Smooth muscle cell (in vitro differentiated cells): ENCODE data around the gene NTMT1. TPM values are rescaled to one million over a fixed set of nuclear protein-coding genes. Genes with fewer than 3 reads are reported as not detected.
A peak's percentile ranks its signal among the peaks of the same experiment; 100 is the strongest.

Source experiments
- DNase-seq: peaks from one replicate; lab custom pipeline; 2025; ENCODE audit not compliant: unreplicated experiment; lab: John Stamatoyannopoulos, UW
- H2AFZ ChIP-seq: fragments of 200-600 bp; sonication (generic); 2 replicates; pipeline ENCODE4 v1.6.0; 2016; ENCODE audit warnings: antibody characterized with exemption, low read depth, mild to moderate bottlenecking
- H3F3A ChIP-seq: fragments of 200-600 bp; sonication (generic); 2 replicates; pipeline ENCODE4 v1.6.0; 2017; ENCODE audit warnings: antibody characterized with exemption, low read depth
- H3K27ac ChIP-seq: fragments of 200-600 bp; sonication (generic); 2 replicates; pipeline ENCODE4 v1.5.1; 2016; ENCODE audit warnings: low read depth, mild to moderate bottlenecking
- H3K27me3 ChIP-seq: fragments of 200-600 bp; sonication (generic); 2 replicates; pipeline ENCODE4 v1.6.1; 2016; ENCODE audit warnings: low read depth, mild to moderate bottlenecking
- H3K36me3 ChIP-seq: fragments of 200-600 bp; sonication (generic); 2 replicates; pipeline ENCODE4 v1.5.1; 2016; ENCODE audit warnings: low read depth
- H3K4me1 ChIP-seq: fragments of 200-600 bp; sonication (generic); 2 replicates; pipeline ENCODE4 v1.5.1; 2016; ENCODE audit warnings: low read depth
- H3K4me2 ChIP-seq: fragments of 200-600 bp; sonication (generic); 2 replicates; pipeline ENCODE4 v1.6.0; 2016; ENCODE audit warnings: mild to moderate bottlenecking
- H3K4me3 ChIP-seq: fragments of 200-600 bp; sonication (generic); 2 replicates; pipeline ENCODE4 v1.5.1; 2016; ENCODE audit warnings: mild to moderate bottlenecking
- H3K79me2 ChIP-seq: fragments of 200-600 bp; sonication (generic); 2 replicates; pipeline ENCODE4 v1.6.0; 2016; ENCODE audit warnings: low read depth, mild to moderate bottlenecking
- H3K9ac ChIP-seq: fragments of 200-600 bp; sonication (generic); 2 replicates; pipeline ENCODE4 v1.6.0; 2016; ENCODE audit warnings: low read depth
- H3K9me3 ChIP-seq: fragments of 200-600 bp; sonication (generic); replicated peaks from 2 replicates; pipeline ENCODE4 v1.5.1; 2016; ENCODE audit warnings: low read depth
- H4K20me1 ChIP-seq: fragments of 200-600 bp; sonication (generic); 2 replicates; pipeline ENCODE4 v1.6.0; 2016; ENCODE audit warnings: low read depth
- WGBS: methylation state at CpG from one replicate; pipeline ENCODE4 v1.1.7; 2016; ENCODE audit warnings: low lambda C conversion rate; 5-methylcytosine and 5-hydroxymethylcytosine counted together
- polyA plus RNA-seq: library from polyadenylated mRNA; unstranded; fragments of >200 nt; fragmentation: Nextera tagmentation; extraction: Ambion mirVana; gene quantifications from 2 replicates; pipeline ENCODE4 v1.2.1, GENCODE V29; 2016
- total RNA-seq: library from RNA; depleted of rRNA; stranded (reverse); fragments of >200 nt; gene quantifications from 2 replicates; pipeline ENCODE4 v1.2.3, GENCODE V29; 2014
- TF ChIP-seq, protein P1 (sequence below): fragments of 200-600 bp; sonication (generic); IDR thresholded peaks from 2 replicates; pipeline ENCODE4 v1.5.1; 2017; ENCODE audit warnings: borderline replicate concordance, mild to moderate bottlenecking, antibody characterized with exemption; ENCODE audit not compliant: insufficient read depth, poor library complexity, severe bottlenecking

The NTMT1 gene
- total and polyA plus RNA-seq, 2 experiments from 2014 or later = 42.9 to 118 TPM

- 80% methylated on average over 10 of the region's 10 CpGs for WGBS
- TF ChIP-seq, protein P1, sequence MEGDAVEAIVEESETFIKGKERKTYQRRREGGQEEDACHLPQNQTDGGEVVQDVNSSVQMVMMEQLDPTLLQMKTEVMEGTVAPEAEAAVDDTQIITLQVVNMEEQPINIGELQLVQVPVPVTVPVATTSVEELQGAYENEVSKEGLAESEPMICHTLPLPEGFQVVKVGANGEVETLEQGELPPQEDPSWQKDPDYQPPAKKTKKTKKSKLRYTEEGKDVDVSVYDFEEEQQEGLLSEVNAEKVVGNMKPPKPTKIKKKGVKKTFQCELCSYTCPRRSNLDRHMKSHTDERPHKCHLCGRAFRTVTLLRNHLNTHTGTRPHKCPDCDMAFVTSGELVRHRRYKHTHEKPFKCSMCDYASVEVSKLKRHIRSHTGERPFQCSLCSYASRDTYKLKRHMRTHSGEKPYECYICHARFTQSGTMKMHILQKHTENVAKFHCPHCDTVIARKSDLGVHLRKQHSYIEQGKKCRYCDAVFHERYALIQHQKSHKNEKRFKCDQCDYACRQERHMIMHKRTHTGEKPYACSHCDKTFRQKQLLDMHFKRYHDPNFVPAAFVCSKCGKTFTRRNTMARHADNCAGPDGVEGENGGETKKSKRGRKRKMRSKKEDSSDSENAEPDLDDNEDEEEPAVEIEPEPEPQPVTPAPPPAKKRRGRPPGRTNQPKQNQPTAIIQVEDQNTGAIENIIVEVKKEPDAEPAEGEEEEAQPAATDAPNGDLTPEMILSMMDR = no peak
- no peak overlapping the region for H2AFZ ChIP-seq
These were observed 42.5 kb upstream of the NTMT1 start for GRCh38 chr9:129583308-129584038.

DNA sequence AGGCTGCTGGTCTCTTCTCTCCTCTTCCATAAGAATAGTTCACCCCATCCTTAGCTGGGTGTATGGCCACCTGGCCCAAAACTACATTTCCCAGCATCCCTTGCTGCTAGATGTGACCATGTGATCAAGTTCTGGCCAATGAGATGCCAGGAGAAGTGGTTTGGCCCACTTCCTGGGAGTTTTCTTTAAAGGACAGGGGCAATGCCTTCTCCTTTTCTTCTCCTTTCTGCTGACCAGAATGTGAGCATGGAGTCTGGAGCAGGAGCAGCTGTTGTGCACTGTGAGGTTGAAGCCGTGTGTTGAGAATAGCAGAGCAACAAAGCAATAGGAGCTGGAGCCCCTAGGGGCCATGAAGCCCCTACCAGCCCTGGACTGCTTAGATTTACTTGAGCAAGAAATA is 41.8 kb upstream of the NTMT1 start:
- Histone ChIP-seq H4K20me1 (no peaks in the 10 kb centered on the region), H3K27me3 (no peaks in the 10 kb centered on the region), H3K4me3 (no peak overlapping the region), H3K36me3 (no peaks in the 10 kb centered on the region), H3K79me2 (no peaks in the 10 kb centered on the region), H3K4me2 (no peak overlapping the region), H3K9me3 (no peaks in the 10 kb centered on the region), H3K9ac (no peak overlapping the region), H2AFZ (peak overlapping the region; percentile 30), H3K27ac (peak overlapping the region; percentile 57), H3K4me1 (peaks cover 8% of the 10 kb centered on the region), H3F3A (peaks cover 12% of the 10 kb centered on the region)
- TF ChIP-seq, protein P1 = no peak
- no peak for DNase-seq
- 55% methylated on average over 1 of the region's 1 CpG for WGBS

More at GRCh38 chr9:129583308-129584038, 42.5 kb upstream of the NTMT1 start:
- H3K79me2 ChIP-seq = no peaks in the 10 kb centered on the region
- no peaks in the 10 kb centered on the region for H3K9me3 ChIP-seq
- H3K27me3 ChIP-seq = no peaks in the 10 kb centered on the region
- no peak overlapping the region for H3K4me3 ChIP-seq
- H3F3A ChIP-seq = peaks cover 12% of the 10 kb centered on the region
- DNase-seq = no peak
- no peak overlapping the region for H3K27ac ChIP-seq
- H3K4me2 ChIP-seq = no peak overlapping the region
- no peak overlapping the region for H3K9ac ChIP-seq
- no peaks in the 10 kb centered on the region for H4K20me1 ChIP-seq
- no peaks in the 10 kb centered on the region for H3K36me3 ChIP-seq
- peaks cover 12% of the 10 kb centered on the region for H3K4me1 ChIP-seq

DNA sequence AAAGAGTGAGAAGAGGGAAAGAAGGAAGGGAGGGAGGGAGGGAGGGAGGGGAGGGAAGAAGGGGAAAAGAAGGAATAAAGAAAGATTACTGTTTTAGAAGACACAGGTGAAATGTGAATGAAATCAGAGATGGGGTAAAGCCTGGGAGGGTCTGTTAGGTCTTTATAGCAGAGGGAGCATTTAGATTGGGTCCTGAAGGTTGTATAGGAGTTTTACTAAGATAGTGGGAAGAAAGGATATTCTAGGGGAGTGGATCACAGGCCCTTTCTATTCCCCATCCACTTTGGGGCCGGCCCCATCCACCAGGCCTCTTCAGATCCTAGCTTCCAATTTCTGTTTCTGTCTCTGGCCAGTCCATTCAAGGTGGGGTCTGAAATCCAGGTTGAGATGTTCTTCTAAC is 40.6 kb upstream of the NTMT1 start:
- H3K4me3 ChIP-seq = no peak overlapping the region
- H3K79me2 ChIP-seq = no peaks in the 10 kb centered on the region
- no peak for DNase-seq
- no peaks in the 10 kb centered on the region for H3K9me3 ChIP-seq
- no peaks in the 10 kb centered on the region for H3K27me3 ChIP-seq
- H3K27ac ChIP-seq = no peak overlapping the region
- H2AFZ ChIP-seq = no peak overlapping the region
- peaks cover 12% of the 10 kb centered on the region for H3F3A ChIP-seq
- no peak overlapping the region for H3K9ac ChIP-seq
- peaks cover 10% of the 10 kb centered on the region for H3K4me1 ChIP-seq
- WGBS = 100% methylated on average over 1 of the region's 1 CpG
- TF ChIP-seq, protein P1 = no peak
- no peaks in the 10 kb centered on the region for H3K36me3 ChIP-seq
- no peaks in the 10 kb centered on the region for H4K20me1 ChIP-seq
- no peak overlapping the region for H3K4me2 ChIP-seq

- no peaks in the 10 kb centered on the region for H4K20me1 ChIP-seq
- peak overlapping the region; percentile 45 for H3K4me2 ChIP-seq
- no peak for DNase-seq
- H3K4me3 ChIP-seq = no peak overlapping the region
- no peak overlapping the region for H3K9ac ChIP-seq
- no peaks in the 10 kb centered on the region for H3K9me3 ChIP-seq
- no peaks in the 10 kb centered on the region for H3K36me3 ChIP-seq
- H3F3A ChIP-seq = peaks cover 12% of the 10 kb centered on the region
- H3K27ac ChIP-seq = peak overlapping the region; percentile 39
- peaks cover 12% of the 10 kb centered on the region for H3K4me1 ChIP-seq
- no peaks in the 10 kb centered on the region for H3K27me3 ChIP-seq
- H3K79me2 ChIP-seq = no peaks in the 10 kb centered on the region
- no peak overlapping the region for H2AFZ ChIP-seq
- WGBS = 46% methylated on average over 1 of the region's 1 CpG
- TF ChIP-seq, protein P1 = no peak
These were observed 39.7 kb upstream of the NTMT1 start for GRCh38 chr9:129586245-129586644.
